HFF-Myc (cell line): ENCODE results near the gene VAX1.
A peak's percentile ranks its signal among the peaks of the same experiment; 100 is the strongest.

Experiments used
- DNase-seq: peaks from one replicate; pipeline ENCODE4 v3.0.0-alpha.2; 2011; ENCODE audit warnings: low read depth; ENCODE audit errors: extremely low read depth
- H3K4me3 ChIP-seq: replicated peaks from 2 replicates; pipeline ENCODE4 v1.5.1; 2011; ENCODE audit warnings: low read depth, mild to moderate bottlenecking, control low read depth, low read length
- CTCF ChIP-seq: IDR thresholded peaks from 2 replicates; pipeline ENCODE4 v1.5.1; 2012; ENCODE audit warnings: mild to moderate bottlenecking, low read depth, low read length, control low read depth; ENCODE audit errors: missing control alignments

VAX1 gene

GRCh38 chr10:117163061-117163953 lies 25.2 kb upstream of the VAX1 start:
- DNase-seq = no peak
- peak overlapping the region; percentile 8; the same call in 1 of the 2 replicates for H3K4me3 ChIP-seq
- no peak for TF ChIP-seq CTCF

GRCh38 chr10:117162093-117163060 lies 24.3 kb upstream of the VAX1 start:
- TF ChIP-seq CTCF = no peak
- H3K4me3 ChIP-seq = peak overlapping the region; percentile 8; the same call in 1 of the 2 replicates
- DNase-seq = no peak

- DNase-seq = no peak
- TF ChIP-seq CTCF = no peak
- no peak overlapping the region for H3K4me3 ChIP-seq
Measured at GRCh38 chr10:117161386-117162033, 23.4 kb upstream of the VAX1 start.

- H3K4me3 ChIP-seq = no peak overlapping the region
- TF ChIP-seq CTCF = no peak
- no peak for DNase-seq
Measured at GRCh38 chr10:117160567-117160966, 22.5 kb upstream of the VAX1 start.

- H3K4me3 ChIP-seq = no peak overlapping the region
- TF ChIP-seq CTCF = no peak
Measured at GRCh38 chr10:117159390-117159789, 21.3 kb upstream of the VAX1 start.

GRCh38 chr10:117158297-117158696 lies 20.2 kb upstream of the VAX1 start:
- no peak for TF ChIP-seq CTCF

More at GRCh38 chr10:117159390-117159789, 21.3 kb upstream of the VAX1 start:
- DNase-seq = no peak

More at GRCh38 chr10:117158297-117158696, 20.2 kb upstream of the VAX1 start:
- no peak for DNase-seq
- no peak overlapping the region for H3K4me3 ChIP-seq
